ENCODE results near the gene RANBP9.
A peak's percentile ranks its signal among the peaks of the same experiment; 100 is the strongest.

Gene RANBP9

DNA sequence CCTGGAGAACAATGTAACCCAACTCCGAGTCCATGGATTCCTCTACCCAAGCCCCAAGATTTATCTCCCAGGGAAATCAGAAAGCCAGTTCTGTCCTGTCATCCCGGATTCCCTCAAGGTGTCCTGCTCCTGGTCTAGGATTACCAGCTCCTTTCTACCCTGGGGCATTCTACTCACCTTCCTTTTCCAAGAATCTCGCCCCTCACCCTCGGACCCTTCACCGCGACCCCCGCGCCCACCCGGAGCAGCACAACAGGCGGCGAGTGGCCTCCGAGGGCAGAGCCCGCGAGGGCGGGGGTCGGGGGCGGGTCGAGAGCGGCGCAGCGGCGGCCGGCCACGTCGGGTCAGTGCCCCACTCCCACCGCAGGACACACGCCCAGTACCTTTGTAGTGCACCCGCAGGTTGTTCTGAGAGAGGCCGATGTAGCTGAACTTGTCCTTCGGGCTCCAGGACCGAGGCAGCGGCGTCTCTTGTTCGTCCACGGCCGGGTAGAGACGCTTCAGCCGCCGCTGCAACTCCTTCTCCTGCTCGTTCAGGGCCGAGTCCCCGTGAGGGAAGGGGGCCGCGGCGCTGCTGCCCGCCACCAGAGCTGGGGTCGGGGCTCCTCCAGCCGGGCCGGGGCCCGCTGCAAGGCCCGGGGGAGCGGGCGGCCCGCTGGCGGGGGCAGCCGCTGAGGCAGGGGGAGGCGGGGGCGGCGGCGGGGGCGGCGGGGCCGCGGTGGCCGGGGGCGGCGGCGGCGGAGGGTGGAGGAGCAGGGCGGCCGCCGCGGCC is 897 bp downstream of the RANBP9 start:
- DNase-seq, result peak; percentile 35

GRCh38 chr6:13709689-13710551 is 1.7 kb downstream of the RANBP9 start:
- no peak for DNase-seq

GRCh38 chr6:13708736-13709135 is 2.9 kb downstream of the RANBP9 start:
- DNase-seq, result no peak

DNA sequence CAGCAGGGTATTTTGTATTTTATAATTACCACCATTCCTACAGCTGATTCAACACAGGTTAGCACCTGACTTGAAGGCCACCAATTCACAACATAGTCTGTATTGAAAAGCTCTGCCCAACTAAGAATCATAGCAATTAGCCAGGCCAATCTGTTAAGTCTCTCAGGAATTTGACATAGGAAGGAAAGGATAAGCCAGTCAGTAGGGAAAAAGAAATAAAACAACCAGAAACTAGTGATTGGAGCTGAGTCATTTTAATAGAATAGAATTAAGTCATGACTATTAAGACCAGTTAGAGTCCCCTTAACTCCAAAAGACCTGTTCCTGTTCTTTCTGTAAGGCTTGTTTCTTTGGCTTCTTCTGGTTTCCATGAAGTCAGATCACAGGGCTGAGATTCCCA is 8.1 kb downstream of the RANBP9 start:
- no peak for DNase-seq

DNA sequence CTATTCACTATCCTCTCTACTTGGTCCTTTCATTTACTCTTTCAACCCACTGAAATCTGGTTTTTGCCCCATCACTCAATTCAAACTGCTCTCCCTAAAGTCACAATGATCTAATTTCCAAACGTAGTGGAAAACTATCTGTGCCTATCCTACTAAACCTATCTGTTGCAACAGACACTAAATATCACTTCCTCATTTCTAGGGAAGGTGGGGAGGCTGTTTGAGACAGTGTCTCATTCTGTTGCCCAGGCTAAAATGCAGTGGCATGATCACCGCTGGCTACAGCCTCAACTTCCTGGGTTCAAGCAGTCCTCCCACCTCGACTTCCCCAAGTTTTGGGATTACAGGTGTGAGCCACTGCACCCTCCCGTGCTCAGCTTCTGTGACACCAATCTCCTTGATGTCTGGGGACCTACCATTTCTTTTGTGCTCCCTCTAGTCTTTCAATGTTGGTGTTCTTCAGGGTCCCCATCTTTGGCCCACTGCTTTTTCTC is 8.8 kb downstream of the RANBP9 start:
- no peak for DNase-seq

- no peak for DNase-seq
Measured at GRCh38 chr6:13700232-13700631, 11.4 kb downstream of the RANBP9 start.

DNA sequence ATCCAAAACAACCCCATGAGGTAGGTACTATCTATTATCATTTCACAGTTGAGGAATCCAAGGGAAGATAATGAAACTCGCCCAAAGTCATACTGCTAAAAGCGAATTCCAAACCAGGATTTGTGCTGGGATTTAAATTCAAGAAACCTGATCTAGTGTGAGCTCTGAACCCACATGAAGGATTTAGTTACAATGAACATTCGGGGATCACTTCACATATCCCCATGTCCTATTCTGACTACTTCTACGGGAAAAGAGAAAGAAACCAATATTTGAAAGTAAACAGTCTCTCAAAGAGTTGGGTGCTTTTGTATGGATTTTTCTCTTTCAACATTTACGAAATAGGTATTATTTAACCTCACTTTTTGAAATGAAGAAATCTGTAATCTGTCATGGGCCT is 12.9 kb downstream of the RANBP9 start:
- DNase-seq, result no peak

DNA sequence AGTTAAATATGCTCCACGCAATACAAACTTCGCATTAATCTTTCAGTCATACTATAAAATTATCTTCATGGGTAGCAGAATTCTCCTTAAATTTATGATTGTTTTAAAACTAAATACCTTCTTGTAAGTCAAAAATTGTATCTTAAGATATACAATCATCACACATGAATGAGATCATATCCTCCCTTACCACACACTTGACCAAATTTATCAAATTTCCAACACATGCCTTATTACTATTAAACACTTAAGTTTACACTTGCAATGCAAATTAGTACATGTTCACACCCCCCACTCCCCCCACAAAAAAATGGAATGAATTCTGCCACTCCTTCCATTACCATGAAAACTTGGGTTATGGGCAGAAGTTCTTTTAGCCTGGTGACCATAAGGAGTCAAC is 13.8 kb downstream of the RANBP9 start:
- DNase-seq, result no peak

DNA sequence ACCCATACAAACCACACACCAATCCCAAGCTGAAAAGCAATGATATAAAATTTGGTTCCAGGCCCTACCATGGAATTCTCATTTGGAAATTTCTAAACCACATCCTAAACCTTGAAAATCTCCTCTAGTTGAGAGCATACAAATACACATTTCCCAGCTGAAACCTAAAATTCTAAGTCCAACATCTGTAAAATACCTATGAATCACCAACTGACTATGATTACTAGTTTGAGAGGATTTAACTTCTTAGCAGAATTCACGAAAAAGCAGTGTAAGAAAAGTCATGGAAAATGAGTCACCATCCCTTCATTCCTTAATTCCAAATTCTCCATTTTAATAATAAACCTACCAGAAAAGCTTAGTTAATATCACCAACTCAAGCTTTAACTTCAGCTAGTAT is 15.4 kb downstream of the RANBP9 start:
- no peak for DNase-seq

DNA sequence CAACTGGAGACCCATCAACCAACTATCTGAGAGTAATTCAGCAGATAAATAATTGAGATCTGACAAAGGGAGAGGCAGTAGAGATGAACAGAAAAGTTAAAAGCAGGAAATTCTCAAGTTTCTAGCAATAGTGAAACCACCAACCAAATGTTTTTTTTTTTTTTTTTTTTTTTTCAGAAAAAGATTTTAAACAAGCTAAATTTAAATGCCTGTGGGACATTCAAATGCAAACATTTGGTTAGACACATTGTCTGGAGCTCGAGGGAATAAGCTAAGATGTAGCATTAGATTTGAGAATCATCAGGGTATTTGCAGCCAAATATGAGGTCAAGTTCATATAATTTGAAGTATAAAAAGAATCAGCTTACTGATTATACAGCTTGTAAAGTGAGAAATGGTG is 16.4 kb downstream of the RANBP9 start:
- no peak for DNase-seq

GRCh38 chr6:13694562-13694961 is 17.1 kb downstream of the RANBP9 start:
- no peak for DNase-seq

DNA sequence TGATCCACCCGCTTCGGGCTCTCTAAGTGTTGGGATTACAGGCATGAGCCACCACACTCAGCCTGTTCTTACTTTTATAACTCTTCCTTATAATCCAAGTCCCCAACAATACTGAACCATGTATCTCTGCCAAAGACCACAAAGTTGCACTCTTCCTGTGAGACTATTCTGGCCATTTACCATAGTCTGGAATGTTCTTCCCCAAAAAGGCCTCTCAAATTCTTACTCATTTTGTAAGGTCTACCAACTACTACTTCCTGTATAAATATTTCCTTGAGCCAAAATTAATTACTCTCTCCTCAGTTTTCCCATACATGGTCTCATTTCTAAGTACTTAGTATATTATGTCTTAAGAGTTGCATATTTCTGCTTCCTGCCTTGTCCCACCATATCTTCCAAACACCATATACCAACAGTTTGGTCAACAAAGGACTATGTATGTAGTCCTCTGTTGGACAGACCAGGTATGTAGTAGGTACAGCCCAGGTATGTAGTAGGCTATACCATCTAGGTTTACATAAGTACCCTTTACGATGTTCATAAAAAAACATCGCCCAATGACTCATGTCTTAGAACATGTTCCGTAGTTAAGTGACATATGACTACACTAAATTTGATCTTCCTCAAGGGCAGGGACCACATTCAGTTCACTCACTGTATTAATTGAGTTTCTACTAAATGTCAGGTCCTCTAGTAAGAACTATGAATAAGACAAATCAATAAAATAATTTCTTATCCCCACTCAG is 22.0 kb downstream of the RANBP9 start:
- DNase-seq, result no peak

GRCh38 chr6:13688692-13689196 is 22.9 kb downstream of the RANBP9 start:
- DNase-seq, result no peak

DNA sequence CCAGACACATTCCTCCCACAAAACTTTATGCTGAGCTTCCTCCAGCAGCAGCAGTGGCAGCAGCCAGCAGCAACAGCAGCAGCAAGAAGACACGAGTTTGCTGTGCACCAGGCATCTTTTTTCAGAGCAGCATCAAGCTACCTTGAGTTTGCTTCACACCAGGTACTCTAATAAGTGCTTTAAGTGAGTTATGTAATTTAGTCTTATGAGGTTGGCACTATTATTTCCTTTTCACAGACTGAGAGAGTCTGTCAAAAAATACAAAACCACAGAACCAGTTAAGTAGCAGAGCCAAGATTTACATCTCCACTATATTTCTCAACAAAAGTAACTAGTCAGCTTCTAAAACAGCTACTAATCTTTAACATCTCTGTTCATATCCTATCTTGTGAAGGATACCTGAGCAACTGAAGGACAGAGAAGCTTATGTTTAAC is 23.7 kb downstream of the RANBP9 start:
- no peak for DNase-seq

- no peak for DNase-seq
Measured at GRCh38 chr6:13684855-13685254, 26.8 kb downstream of the RANBP9 start.

GRCh38 chr6:13683038-13683437 is 28.6 kb downstream of the RANBP9 start:
- no peak for DNase-seq

- no peak for DNase-seq
Measured at GRCh38 chr6:13682346-13682745, 29.3 kb downstream of the RANBP9 start.

GRCh38 chr6:13681305-13682061 is 30.2 kb downstream of the RANBP9 start:
- no peak for DNase-seq

- DNase-seq, result no peak
Measured at GRCh38 chr6:13680448-13680968, 31.1 kb downstream of the RANBP9 start.

GRCh38 chr6:13679996-13680395 is 31.6 kb downstream of the RANBP9 start:
- DNase-seq, result no peak

DNA sequence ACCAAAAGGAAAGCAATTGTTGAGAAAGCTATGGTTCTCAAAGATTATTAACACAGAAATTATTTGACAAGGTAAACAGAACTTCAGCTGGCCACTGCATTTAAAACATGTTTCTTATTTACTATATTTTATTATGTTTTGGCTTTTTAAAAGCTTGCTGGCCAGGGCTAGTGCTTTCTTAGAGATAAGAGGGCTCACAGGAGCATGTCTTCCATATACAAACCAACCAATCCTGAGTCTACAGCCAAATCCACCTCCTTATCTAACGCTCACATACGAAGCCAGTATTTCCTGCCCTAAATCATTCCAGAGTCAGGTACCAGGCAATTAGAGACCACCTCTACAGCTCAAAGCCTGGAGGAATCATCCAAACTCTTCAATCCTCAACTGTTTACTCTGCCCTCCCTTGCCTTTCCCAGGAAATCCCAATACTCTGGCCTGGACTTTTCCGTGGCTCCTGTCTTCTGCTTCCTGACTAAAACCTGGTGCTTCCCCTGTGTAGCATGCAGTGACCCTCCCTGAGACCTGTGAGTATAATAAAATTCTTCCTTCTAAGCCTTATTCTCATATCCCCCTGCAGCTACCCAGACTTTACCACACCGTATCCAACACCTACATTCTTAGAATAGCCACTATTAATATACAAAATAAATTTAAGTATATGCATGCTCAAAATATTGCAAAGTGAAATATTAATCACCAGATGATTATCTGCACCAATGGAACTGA is 33.2 kb downstream of the RANBP9 start:
- no peak for DNase-seq
